Hindlimb muscle (tissue), 1 donor: ENCODE data around the gene RIOK3. TPM values are rescaled to one million over a fixed set of nuclear protein-coding genes. Genes with fewer than 3 reads are reported as not detected.
A peak's percentile ranks its signal among the peaks of the same experiment; 100 is the strongest.
"Not testable (repeated sequence)": the region's sequence is repeated elsewhere in the genome, so short reads cannot be mapped to it uniquely, and the experiment has no call there.

ENCODE experiments used
- DNase-seq: peaks from one replicate; pipeline ENCODE4 v3.0.0-alpha.2; 2013
- polyA plus RNA-seq: library from polyadenylated mRNA; unstranded; fragments of 120-200 nt; gene quantifications from one replicate; pipeline ENCODE4 v1.2.1, GENCODE V29; 2013; ENCODE audit not compliant: insufficient read length

RIOK3 gene
- polyA plus RNA-seq, 1 donor: 78.1 TPM

- DNase-seq: no peak
Observed at GRCh38 chr18:23498877-23499276, 45.8 kb downstream of the RIOK3 start.

GRCh38 chr18:23499291-23499781 lies 46.2 kb downstream of the RIOK3 start:
- no peak for DNase-seq

- no peak for DNase-seq
Observed at GRCh38 chr18:23501626-23502025, 48.5 kb downstream of the RIOK3 start.

- no peak for DNase-seq
Observed at GRCh38 chr18:23502516-23503037, 49.5 kb downstream of the RIOK3 start.

GRCh38 chr18:23503038-23503962 lies 50.2 kb downstream of the RIOK3 start, which contains the start of gene RMC1:
RMC1 (plus strand) TSS chr18:23503511; CDS start chr18:23503619, 108 bp downstream.
- DNase-seq: peak; percentile 97

- no peak for DNase-seq
Observed at GRCh38 chr18:23503963-23504344, 50.9 kb downstream of the RIOK3 start.

GRCh38 chr18:23504720-23505119 lies 51.6 kb downstream of the RIOK3 start:
- DNase-seq: no peak

GRCh38 chr18:23506393-23506792 lies 53.3 kb downstream of the RIOK3 start:
- no peak for DNase-seq

GRCh38 chr18:23510923-23511322 lies 57.8 kb downstream of the RIOK3 start:
- DNase-seq: not testable (repeated sequence)

- not testable (repeated sequence) for DNase-seq
Observed at GRCh38 chr18:23512216-23512615, 59.1 kb downstream of the RIOK3 start.

- DNase-seq: no peak
Observed at GRCh38 chr18:23512641-23513040, 59.6 kb downstream of the RIOK3 start.

GRCh38 chr18:23515911-23516546 lies 62.9 kb downstream of the RIOK3 start:
- DNase-seq: peak; percentile 67

GRCh38 chr18:23519734-23520133 lies 66.6 kb downstream of the RIOK3 start:
- DNase-seq: no peak

- DNase-seq: no peak
Observed at GRCh38 chr18:23521271-23521670, 68.2 kb downstream of the RIOK3 start.

GRCh38 chr18:23521907-23522306 lies 68.8 kb downstream of the RIOK3 start:
- DNase-seq: no peak

- DNase-seq: no peak
Observed at GRCh38 chr18:23523429-23524212, 70.5 kb downstream of the RIOK3 start.

GRCh38 chr18:23524213-23524707 lies 71.2 kb downstream of the RIOK3 start:
- DNase-seq: no peak

- DNase-seq: no peak
Observed at GRCh38 chr18:23526501-23527063, 73.5 kb downstream of the RIOK3 start.

- DNase-seq: no peak
Observed at GRCh38 chr18:23528580-23529472, 75.7 kb downstream of the RIOK3 start.

- DNase-seq: no peak
Observed at GRCh38 chr18:23529604-23530003, 76.5 kb downstream of the RIOK3 start.

- no peak for DNase-seq
Observed at GRCh38 chr18:23530195-23530594, 77.1 kb downstream of the RIOK3 start.
